Stomach smooth muscle (tissue), 2 donors: Measurements from ENCODE around the gene APOM.

Experiments
- H3K27ac ChIP-seq: one replicate; pipeline ENCODE4 v1.7.0; 2013; ENCODE audit warnings: mild to moderate bottlenecking, low read length, inconsistent platforms
- H3K27me3 ChIP-seq, 2 donors: one replicate each; pipeline ENCODE4 v1.7.0; 2013; ENCODE audit warnings: low read length in 2 of 2; ENCODE audit not compliant: insufficient read depth in 2 of 2, control insufficient read depth in 1 of 2
- H3K36me3 ChIP-seq, 2 donors: one replicate each; pipeline ENCODE4 v1.7.0; 2013; ENCODE audit warnings: low read length in 2 of 2; ENCODE audit not compliant: control insufficient read depth in 2 of 2, insufficient read depth in 2 of 2
- H3K4me1 ChIP-seq: one replicate; pipeline ENCODE4 v1.7.0; 2013; ENCODE audit warnings: low read length; ENCODE audit not compliant: control insufficient read depth, insufficient read depth
- H3K4me3 ChIP-seq, 2 donors: one replicate each; pipeline ENCODE4 v1.7.0; 2013; ENCODE audit warnings: low read length in 2 of 2
- H3K9ac ChIP-seq, 2 donors: one replicate each; pipeline ENCODE4 v1.7.0; 2013; ENCODE audit warnings: low read length in 2 of 2, mild to moderate bottlenecking in 1 of 2
- H3K9me3 ChIP-seq, 2 donors: one replicate each; pipeline ENCODE4 v1.7.0; 2013; ENCODE audit warnings: low read length in 2 of 2; ENCODE audit not compliant: control insufficient read depth in 2 of 2
- donor health status: healthy.
- donor health status: Pancreatic carcinoma.

Gene APOM

DNA sequence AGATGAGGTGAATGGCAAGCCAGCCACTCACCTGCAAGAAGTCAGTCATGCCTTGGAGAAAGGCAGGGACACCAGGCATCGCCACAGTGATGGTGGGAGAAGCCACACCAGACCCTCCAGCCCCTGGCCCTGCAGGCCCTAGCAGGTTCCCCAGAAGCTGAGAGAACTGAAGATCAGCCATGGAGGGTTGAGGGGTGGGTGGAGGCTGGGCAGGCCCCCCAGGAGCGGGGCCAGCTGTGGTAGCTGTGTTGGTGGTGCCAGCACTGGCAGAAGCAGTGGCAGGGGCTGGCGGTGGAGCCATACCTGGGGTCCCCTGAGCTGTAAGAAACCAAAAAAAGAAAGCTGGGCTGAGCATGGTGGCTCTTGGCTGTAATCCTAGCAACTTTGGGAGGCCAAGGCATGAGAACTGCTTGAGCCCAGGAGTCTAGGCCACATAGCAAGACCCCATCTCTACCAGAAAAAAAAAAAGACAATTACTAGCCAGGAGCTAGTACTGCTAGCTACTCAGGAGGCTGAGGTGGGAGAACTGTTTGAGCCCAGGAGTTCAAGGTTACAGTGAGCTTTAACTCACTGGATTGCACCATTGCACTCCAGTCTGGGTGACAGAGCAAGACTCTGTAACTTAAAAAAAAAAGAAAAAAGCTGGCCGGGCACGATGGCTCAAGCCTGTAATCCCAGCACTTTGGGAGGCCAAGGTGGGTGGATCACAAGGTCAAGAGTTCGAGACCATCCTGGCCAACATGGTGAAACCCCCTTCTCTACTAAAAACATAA, 12.7 kb upstream of the APOM start:
- Histone ChIP-seq H3K27me3 (no peaks in the 10 kb centered on the region), H3K9me3 (no peaks in the 10 kb centered on the region), H3K4me3 (no peak overlapping the region), H3K27ac (no peak overlapping the region), H3K9ac (no peak overlapping the region), H3K4me1 (no peaks in the 10 kb centered on the region), H3K36me3 (peaks cover 71 to 76% of the 10 kb centered on the region in 2 donors)

DNA sequence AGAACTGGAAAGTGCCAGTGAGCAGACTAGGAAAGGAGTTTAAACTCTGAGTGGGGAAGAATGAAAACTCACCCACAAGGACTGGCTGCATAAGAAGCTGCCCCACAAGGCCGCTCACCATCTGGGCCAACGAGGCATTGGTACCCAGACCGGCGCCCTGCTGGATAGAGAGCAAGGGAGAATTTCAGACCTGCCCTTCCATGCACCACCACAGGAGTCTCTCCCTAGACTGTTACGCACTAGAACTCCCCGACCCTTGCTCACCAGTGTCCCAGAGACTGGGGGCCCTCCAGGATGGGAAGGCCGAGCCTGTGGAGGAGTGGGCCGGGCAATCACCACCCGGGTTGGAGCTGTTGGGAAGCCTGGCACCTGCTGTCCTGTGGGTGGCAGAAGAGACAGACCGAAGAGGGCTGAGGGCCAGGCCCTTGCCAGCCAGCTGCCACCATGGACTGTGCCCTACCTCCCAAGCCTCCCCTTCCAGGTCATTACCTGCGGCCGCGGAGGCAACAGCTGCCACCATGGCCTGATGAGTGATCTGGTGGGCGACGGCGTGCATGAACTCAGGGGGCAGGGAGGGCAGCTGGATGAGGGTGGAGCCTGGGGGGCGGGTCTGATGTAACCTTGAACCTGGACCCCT, 11.8 kb upstream of the APOM start:
- Histone ChIP-seq H3K4me1 (no peaks in the 10 kb centered on the region), H3K9ac (no peak overlapping the region), H3K9me3 (no peaks in the 10 kb centered on the region), H3K4me3 (no peak overlapping the region), H3K27me3 (no peaks in the 10 kb centered on the region), H3K27ac (no peak overlapping the region), H3K36me3 (peaks cover 78 to 84% of the 10 kb centered on the region in 2 donors)

DNA sequence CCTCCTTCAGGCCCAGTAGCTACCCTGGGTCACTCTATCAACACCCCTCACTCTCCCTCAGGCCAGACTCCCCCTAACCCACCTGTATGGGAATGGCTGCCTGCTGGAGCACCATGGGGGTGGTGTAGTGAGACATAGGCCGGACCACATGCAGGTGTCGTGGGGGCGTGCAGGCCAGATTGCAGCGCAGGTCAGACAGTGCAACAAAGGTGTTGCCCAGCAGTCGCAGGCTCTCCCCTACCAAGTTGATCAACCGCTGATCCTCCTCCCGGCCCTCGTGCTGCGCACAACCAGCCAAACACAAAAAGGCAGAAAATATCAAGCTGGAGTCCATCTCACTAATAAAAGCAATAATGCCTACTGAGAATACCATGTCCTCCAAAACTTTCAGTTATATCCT, 10.4 kb upstream of the APOM start:
- Histone ChIP-seq H3K27me3 (no peaks in the 10 kb centered on the region), H3K9me3 (no peaks in the 10 kb centered on the region), H3K4me1 (peaks cover 3% of the 10 kb centered on the region), H3K9ac (no peak overlapping the region), H3K4me3 (no peak overlapping the region), H3K36me3 (peaks cover 77 to 81% of the 10 kb centered on the region in 2 donors), H3K27ac (no peak overlapping the region)

DNA sequence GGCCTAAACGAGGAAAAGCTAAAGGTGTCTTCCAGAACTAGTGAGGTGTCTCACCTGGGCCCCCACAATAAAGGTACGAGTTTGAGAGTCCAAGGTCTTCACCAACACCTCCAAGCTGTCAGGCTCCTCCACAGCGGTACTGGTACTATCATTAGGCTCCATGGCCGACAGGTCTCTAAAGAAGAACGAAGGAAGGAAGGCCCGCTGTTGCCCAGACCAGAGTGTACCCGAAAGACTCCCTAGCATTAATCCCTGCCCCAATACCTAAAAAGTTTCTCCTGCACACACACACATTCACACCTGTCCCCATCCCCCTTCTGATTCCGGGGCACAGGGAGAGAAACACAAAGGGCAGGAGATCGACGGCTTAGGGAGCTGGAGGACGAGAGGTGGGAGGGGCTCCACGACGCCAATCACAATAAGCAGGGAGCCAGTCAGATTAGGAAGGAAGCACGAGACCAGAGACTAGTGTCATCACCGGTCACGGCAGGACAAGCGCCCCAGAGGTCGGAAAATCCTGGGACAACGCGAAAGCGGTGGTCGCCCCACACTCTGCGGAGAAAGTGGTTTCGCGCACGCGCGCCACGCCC, 4.0 kb upstream of the APOM start:
- Histone ChIP-seq H3K4me3 (peak overlapping the region; percentile 78 to 96), H3K4me1 (peaks cover 20% of the 10 kb centered on the region), H3K27ac (peak overlapping the region; percentile 98), H3K9ac (peak overlapping the region; percentile 84 to 99), H3K9me3 (no peaks in the 10 kb centered on the region), H3K27me3 (no peaks in the 10 kb centered on the region), H3K36me3 (peaks cover 26 to 30% of the 10 kb centered on the region in 2 donors)

DNA sequence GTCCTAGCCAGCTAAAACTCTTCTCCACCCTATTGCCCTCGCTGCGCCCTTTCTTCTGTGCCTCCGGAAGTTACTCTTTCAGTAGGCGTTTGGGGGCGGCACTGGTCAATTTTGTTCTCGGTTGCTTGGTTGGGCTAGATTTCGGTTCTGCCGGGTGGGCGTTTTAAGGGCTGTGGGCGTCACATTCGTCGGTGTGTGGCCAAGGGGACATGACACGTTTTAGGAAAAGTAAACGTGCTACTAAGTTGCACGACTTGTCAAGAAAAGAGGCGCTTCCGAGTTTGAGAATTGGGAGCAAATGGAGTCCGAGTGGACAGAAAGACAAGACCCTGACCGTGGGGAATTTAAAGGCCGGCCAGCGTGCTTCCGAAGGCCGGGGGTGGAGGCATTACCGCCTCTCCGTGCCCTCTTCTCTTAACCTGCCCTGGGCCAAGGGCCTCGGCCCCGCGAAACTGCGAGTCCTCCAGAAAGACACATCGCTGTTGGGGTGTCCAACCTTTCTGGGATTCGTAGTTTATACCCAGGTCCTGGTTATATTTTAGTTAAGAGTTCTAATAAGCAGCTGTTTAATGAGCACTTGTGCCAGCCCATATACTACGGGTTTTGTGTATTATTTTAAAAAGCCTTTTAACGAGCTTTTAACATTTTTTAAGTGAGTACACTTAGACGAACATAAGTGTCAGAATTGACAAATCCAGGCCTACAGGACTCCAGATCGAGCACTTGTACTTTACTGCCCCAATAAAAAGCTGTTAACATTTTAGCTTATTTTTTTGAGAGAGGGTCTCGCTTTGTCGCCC, 2.6 kb upstream of the APOM start:
- peaks cover 16 to 28% of the 10 kb centered on the region in 2 donors for H3K36me3 ChIP-seq
- peaks cover 25% of the 10 kb centered on the region for H3K4me1 ChIP-seq
- peak overlapping the region; percentile 78 to 96 for H3K4me3 ChIP-seq
- peak overlapping the region; percentile 84 to 99 for H3K9ac ChIP-seq
- no peaks in the 10 kb centered on the region for H3K9me3 ChIP-seq
- peak overlapping the region; percentile 98 for H3K27ac ChIP-seq
- H3K27me3 ChIP-seq = no peaks in the 10 kb centered on the region

DNA sequence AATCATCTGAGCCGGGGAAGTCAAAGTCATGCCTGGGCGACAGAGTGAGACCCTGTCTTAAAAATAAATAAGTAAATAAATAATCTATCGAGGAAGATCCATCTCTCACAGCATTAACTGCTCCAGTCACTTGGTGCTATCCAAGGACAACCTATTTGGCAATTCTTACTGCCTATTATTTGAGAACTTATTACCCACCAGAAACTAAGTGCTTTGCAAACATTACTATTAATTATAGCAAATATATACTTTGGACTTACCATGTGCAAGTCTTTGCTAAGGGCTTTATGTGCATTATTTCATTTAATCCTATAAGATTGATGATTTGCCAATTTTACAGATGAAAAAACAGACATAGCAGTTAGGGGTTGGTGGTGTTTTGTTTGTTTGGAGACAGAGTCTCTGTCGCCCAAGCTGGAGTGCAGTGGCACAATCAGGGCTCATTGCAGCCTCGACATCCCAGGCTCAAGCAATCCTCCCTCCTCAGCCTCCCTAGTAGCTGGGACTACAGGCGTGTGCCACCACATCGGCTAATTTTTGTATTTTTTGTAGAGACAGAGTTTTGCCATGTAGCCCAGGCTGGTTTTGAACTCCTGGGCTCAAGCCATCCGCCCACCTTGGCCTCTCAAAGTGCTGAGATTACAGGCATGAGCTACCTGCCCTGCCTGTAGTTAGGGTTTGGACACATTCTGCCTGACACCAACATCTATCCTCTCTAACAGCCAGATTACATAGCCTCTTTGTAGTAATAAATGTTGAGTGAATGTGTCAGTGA, 933 bp upstream of the APOM start:
- Histone ChIP-seq H3K9ac (no peak overlapping the region), H3K9me3 (no peaks in the 10 kb centered on the region), H3K36me3 (peaks cover 0 to 16% of the 10 kb centered on the region in 2 donors), H3K4me3 (no peak overlapping the region), H3K27ac (no peak overlapping the region), H3K27me3 (no peaks in the 10 kb centered on the region), H3K4me1 (peaks cover 40% of the 10 kb centered on the region)

DNA sequence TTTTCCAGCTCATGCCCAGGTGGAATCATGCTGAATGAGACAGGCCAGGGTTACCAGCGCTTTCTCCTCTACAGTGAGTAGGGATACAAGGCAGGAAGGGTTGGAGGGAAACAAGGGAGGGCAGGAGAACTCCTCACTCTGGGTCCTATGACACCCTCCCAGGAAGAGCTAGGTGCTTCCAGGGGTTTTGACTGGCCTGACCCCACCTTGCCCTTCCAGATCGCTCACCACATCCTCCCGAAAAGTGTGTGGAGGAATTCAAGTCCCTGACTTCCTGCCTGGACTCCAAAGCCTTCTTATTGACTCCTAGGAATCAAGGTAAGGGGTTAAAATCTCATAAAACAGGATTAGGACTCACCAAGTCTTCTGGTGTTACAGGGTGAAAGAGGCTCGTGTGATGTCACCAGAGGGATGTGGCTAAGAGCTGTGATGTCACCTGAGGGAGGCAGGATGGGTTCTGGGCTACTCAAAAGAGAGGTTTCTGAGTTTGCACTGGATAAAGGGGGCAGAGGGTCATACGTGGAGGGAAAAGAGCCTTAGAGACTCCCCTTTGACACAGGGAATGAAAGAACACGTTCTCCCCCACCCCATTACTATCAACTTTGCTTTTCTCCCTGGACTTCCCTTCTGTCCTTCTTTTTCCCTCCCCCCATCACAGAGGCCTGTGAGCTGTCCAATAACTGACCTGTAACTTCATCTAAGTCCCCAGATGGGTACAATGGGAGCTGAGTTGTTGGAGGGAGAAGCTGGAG, 1.9 kb downstream of the APOM start:
- Histone ChIP-seq H3K4me1 (peaks cover 42% of the 10 kb centered on the region), H3K36me3 (peaks cover 0 to 24% of the 10 kb centered on the region in 2 donors), H3K9me3 (no peaks in the 10 kb centered on the region), H3K27me3 (no peaks in the 10 kb centered on the region), H3K9ac (peak overlapping the region in 1 of 2 donors; percentile 23), H3K27ac (no peak overlapping the region), H3K4me3 (no peak overlapping the region)

DNA sequence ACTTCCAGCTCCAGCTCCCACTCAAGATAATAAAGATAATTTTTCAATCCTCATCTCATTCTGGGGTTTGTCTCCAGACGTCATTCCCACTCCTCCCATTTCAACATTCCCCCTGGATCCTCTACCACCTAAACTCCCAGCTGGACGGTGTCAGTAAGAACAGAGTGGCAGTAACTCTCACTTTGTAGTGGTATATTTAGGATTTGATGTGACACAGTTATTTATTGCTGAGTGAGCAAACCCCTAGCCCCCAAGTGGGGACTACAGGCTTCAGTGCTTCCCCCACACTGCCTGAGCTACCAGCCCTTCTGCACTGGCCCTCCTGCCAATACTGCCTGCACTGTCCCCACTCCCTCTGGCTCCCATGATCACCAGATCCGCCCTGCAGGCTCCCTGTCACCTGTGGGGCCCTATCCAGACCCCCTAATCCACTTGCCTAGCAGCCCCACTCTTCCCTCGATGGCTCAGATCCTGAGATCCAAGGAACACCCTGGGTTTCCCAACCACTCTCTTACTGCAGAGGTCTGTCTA, 2.5 kb downstream of the APOM start:
- no peaks in the 10 kb centered on the region for H3K9me3 ChIP-seq
- H3K27ac ChIP-seq = no peak overlapping the region
- peaks cover 46% of the 10 kb centered on the region for H3K4me1 ChIP-seq
- peaks cover 0 to 24% of the 10 kb centered on the region in 2 donors for H3K36me3 ChIP-seq
- H3K4me3 ChIP-seq = peak overlapping the region in 1 of 2 donors; percentile 8
- peak overlapping the region; percentile 23 to 55 for H3K9ac ChIP-seq
- no peaks in the 10 kb centered on the region for H3K27me3 ChIP-seq

DNA sequence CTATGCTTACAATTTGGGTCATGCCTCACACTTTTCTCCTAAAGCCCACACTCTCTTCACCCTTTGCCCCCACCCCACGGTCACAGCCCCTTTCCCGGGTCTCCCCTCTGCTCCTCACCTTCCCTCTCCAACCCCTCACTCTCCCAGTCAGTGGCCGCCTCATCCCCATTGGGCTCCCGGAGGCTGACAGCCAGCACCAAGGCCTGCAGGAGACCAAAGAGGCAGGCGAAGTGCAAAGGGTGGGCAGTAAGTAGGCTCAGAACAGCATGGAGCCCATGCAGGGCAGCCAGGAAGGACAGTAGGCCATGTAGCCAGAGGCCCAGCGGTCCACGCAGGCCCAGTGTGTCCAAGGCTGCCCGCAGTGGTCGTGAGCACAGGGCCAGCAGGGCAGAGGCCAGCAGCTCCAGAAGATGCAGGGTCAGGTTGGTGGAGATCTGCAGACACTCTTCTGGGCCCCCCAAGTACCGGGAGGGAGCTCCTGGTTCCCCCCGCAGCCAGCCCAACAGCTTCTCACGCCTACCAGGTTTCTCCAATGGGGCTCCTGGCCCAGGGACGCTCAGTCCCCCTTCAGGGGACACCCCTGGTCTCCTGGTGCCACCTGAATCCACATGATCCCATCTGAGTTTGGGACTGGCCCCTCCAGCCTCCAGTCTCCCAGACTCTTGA, 3.4 kb downstream of the APOM start:
- Histone ChIP-seq H3K9ac (peak overlapping the region; percentile 93 to 98), H3K27me3 (no peaks in the 10 kb centered on the region), H3K4me1 (peaks cover 50% of the 10 kb centered on the region), H3K36me3 (peaks cover 0 to 24% of the 10 kb centered on the region in 2 donors), H3K4me3 (peak overlapping the region; percentile 96 to 97), H3K9me3 (no peaks in the 10 kb centered on the region), H3K27ac (peak overlapping the region; percentile 87)
